T follicular helper cell (primary cell): Measurements from ENCODE around the gene PTPN6.
"Not testable (repeated sequence)": the region's sequence is repeated elsewhere in the genome, so short reads cannot be mapped to it uniquely, and the experiment has no call there.

Experiments used
- DNase-seq: peaks from one replicate; pipeline ENCODE4 v3.0.0-alpha.2; 2020; ENCODE audit warnings: low read depth
- total RNA-seq, 2 experiments: gene quantifications; one replicate each; lab custom pipeline; 2026; lab: John Stamatoyannopoulos, UW

Gene PTPN6
- 152 to 228 reads per million in 2 experiments for total RNA-seq

DNA sequence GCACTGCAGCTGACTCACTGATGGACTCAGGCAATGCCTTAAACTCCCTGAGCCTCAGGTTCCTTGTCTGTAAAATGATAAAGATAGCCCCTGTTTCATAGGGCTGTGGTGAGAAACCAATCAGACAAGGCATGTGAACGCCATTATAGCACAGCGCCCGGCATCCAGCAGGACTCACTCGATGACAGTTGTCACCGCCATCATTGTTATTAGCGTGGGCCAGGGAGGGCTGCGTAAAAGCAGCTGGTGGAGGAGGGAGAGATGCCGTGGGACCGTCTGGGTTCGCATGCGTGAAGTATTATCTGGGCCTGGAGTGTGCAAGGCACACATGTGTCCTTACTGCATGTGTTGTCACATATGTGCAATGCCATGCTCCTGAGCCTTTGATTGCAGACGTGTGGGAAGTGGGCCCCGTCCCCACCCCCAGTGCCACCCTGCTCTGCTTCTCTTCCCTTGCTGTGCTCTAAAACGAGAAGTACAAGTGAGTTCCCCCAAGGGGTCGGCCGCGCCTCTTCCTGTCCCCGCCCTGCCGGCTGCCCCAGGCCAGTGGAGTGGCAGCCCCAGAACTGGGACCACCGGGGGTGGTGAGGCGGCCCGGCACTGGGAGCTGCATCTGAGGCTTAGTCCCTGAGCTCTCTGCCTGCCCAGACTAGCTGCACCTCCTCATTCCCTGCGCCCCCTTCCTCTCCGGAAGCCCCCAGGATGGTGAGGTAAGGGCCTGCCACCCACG is at the start of gene PTPN6:
Gene PTPN6 (plus strand): TSS at position 546 of the 730 bp plus-strand sequence. CDS start 157 bp downstream, at position 703.
- no peak for DNase-seq

DNA sequence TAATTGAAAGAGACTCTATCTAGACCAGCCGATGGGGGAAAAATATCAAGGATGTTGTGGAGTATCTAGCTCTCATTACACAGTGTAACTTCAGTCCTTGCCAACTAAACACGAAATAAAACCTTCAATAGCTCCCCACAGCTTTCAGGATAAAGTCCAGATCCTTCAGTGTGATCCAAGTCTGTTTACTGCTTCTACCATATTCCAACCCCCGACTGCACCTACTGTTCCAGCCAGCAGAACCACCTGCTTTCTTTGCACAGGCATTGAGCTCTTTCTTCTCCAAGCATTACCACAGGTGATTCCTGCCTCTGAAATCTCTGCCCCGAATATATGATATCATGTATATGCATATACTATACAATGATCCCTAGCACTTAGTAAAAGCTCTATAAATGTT is 48.7 kb upstream of the PTPN6 start:
- no peak for DNase-seq

DNA sequence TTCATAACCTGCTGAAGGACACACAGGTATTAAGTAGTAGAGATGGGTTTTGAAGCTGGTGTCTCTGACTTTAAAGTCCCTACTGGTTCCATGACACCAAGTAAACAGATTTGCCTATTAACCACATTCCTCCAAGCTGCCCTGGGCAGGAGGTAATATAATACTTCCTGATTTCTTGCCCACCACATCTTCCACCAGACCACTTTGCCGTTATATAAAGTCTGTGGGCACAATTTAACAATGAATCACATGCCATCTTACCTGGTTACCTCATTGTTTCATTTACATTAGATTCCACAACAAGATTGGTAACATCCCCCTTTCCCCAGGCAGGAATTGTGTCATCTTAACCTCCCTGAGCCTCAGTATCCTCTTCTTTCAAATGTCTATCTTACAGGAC is 47.4 kb upstream of the PTPN6 start:
- DNase-seq = no peak

DNA sequence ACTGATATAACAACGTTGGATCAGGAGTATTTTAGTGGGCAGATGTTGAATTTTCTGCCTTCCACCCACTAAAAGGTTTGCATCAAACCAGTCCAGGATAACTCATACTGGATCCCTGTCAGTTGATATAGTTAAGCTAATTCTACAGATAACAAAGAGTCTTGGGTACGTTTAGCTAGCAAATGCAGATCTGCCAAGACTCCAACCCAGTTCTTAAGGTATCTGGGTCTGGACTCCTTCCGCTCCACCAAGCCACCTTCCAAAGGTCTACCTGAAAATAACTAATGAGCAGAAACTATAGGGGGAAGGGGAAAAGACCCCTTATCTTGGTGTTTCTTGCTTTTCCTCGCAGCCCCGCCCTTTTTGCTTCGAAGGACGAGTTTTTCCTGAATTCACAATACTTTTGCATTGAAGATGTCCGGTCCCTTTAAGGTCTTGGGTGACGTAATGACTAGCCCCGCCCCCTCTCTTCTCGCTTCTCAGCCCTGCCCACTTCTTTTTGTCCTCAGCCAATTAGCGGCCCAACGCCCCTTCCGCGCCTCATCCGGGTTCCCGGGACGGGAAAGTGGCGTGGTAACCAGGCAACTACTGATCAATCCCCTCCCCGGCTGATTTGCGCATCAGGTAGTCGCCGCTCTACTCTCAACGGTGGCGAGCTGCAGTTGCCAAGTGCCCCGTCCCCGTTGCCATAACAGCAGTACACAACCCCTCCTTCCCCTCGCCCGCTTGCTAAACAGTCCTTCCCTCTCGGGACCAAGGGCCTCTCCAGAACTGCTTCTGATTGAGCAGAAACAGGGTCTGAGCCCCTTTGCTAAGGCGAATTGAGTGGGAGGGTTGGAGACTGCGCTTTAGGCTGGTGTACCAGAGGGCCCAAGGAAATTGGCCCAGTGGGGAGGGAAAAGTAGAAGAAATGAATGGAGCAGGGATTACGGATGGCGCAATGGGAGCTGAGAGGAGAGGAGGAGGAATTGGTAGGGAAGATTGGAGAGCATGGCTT is 46.6 kb upstream of the PTPN6 start, which contains the start of gene LRRC23:
Gene LRRC23 (plus strand): TSS at position 543 of the 997 bp plus-strand sequence. CDS start 812 bp downstream, outside the sequence.
- DNase-seq = peak; percentile 97

DNA sequence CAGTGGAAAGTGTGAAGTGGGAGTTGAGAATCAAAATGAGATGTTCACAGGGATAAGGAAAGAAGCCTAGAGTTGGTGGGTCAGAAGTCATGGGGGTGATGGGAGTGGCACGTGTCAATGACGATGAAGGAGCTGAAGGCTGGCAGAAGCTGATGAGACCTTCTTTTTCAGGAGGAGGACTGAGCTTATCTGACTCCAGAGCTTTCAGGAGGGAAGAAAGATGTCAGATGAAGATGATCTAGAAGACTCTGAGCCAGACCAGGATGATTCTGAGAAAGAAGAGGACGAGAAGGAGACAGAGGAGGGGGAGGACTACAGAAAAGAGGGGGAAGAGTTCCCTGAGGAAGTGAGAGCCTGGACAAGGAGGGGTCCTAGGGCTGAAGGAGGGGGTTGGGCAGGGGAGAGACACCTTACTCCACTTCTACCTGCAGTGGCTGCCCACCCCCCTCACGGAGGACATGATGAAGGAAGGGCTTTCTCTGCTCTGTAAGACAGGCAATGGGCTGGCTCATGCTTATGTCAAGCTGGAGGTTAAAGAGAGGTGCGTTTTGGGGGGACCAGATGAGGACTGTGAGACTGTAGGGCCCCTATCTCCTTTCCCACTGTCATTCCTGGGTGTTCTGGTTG is 45.6 kb upstream of the PTPN6 start:
- no peak for DNase-seq

DNA sequence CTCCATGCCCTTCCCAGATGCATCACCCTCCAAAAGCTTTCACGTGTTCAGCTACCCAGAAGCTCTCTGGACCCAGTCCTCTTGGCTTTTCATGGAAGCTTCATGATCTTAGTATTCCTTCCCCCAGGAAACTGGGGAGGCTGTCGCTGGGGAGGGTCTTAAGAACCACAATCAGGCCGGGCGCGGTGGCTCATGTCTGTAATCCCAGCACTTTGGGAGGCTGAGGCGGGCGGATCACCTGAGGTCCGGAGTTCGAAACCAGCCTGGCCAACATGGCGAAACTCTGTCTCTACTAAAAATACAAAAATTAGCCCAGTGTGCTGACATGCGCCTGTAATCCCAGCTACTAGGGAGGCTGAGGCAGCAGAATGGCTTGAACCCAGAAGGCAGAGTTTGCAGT is 43.0 kb upstream of the PTPN6 start:
- not testable (repeated sequence) for DNase-seq

DNA sequence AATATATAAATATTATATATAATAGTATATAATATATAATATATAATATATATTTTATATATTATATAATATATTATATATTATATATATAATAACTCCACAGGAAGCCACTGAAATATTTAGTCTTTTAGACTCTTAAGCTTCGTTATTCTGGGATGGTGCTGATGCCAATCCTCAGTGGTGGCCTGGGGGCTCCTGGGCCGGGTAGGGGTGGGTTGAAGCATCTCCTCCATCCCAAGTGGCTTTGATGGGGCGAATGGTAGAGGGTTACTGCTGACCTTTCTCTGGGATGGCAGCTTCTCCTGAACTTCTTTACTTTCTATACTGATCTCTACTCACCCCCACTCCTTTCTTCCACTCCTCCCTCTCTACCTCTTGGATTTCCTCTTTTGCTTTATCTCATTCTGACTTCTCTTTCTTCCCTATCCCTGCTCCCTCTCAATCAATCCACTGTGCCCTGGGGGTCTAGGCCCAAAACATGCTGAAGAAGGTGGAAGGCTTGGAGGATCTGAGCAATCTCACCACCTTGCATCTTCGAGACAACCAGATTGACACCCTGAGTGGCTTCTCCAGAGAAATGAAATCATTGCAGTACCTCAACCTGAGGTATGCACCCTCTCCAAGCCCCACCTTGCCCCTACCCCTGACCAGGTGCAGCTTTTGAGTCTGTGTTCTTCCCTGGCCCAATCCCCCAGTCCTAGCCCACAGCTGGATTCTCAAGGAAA is 41.6 kb upstream of the PTPN6 start:
- DNase-seq = no peak

DNA sequence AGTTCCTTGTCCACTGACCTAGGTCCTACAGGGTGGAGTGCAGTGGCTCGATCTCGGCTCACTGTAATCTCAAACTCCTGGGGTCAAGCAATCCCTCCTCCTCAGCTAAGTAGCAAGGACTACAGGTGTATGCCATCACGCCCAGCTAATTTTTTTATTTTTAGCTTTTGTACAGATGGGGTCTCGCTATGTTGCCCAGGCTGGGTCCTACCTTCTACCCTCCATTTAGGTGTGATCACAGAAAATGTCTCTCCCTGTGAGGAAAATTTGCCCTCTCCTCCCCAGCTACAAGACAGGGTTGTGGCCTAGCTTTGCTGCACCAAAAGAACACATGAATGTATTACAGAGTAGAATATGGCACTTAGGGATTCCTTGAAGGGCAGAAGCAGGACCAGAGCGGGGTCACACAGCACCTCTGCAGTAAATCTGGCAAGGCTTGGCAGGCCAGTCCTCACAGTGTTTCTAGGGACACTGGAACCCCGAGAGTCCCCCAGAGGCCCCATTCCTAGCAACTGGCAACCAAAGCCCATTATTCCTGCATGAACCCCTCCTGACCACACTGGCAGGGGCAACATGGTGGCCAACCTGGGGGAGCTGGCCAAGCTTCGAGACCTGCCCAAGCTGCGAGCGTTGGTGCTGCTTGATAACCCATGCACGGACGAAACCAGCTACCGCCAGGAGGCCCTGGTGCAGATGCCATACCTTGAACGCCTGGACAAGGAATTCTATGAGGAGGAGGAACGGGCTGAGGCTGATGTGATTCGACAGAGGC is 38.8 kb upstream of the PTPN6 start:
- no peak for DNase-seq

DNA sequence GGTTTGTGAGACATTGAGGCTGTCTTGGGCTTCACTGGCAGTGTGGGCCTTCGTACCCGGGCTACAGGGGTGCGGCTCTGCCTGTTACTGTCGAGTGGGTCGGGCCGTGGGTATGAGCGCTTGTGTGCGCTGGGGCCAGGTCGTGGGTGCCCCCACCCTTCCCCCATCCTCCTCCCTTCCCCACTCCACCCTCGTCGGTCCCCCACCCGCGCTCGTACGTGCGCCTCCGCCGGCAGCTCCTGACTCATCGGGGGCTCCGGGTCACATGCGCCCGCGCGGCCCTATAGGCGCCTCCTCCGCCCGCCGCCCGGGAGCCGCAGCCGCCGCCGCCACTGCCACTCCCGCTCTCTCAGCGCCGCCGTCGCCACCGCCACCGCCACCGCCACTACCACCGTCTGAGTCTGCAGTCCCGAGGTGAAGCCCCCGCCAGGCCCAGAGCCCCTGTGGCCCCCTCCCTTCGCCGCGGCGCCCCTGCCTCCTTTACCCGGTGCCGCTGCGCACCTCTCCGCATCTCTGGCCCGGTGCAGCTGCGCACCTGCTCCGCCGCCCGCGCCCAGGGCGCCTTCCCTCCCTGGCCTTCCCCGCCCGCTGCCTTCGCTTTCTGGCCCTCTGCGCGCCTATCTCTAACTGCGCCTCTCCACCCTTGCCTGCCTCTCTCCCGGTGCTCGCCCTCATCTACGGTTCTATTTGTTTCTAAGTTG is 36.8 kb upstream of the PTPN6 start, which contains the start of gene ENO2:
Gene ENO2 (plus strand): TSS at position 335 of the 701 bp plus-strand sequence. CDS start 1,253 bp downstream, outside the sequence.
- peak; percentile 81 for DNase-seq

DNA sequence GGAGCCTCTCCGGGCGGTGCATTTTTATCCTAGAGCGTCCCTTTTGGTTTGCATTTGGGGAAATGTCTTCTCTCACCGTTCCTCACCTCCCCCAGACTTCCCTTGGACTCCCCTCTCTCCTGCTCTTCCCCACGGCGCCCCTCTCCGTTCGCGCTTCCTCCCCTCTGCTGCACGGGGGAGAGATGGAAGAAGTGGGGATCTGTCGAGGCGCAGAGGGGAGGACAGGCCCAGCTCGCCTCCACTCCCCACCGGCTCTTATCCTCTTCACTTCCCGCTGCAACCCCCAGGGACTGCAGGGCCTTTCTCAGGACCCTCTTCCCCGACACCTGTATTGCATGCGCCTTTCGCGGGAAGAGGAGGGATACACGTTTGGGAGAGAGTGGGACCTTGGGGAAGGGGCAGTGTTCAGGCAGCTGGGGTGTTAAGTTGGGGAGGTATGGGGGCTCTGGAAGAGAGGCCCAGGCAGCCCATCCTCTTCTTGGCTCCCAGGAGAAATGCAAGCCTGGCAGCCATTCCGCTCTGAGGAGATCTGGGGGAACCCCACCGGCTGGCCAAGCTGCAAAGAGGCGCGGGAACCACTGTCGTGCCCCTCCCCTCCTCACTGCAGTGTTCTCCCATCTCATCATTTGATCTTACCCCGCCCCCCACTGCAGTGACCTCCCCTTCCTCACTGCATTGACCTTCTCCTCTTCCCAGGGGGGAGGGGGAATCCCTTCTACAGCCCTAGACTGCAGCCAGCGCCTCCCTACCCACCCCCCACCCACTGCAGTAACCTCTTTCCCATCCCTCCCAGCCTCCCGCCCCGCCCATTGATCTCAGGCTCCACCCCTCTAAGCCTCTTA is 36.0 kb upstream of the PTPN6 start:
- DNase-seq = no peak

DNA sequence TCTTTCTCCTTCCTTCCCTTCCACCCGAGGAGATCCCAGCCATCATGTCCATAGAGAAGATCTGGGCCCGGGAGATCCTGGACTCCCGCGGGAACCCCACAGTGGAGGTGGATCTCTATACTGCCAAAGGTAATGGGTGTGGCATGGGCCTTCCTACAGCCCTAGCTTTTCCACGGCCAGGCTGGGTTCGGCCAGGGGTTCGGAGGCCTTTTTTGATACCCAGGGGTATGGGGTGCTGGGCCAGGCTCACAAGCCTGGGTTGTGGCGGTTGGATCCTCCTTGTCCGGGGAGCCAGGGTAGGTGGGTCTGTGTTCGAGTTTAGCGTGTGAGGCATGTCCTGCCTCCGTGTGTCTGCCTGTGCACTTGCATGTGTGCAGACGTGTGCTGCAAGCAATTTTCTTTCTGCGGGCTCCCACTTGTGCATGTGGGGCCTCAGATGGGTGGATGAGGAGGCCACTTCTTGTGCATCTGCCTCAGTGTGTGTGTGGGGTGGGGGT is 35.3 kb upstream of the PTPN6 start:
- DNase-seq = no peak

DNA sequence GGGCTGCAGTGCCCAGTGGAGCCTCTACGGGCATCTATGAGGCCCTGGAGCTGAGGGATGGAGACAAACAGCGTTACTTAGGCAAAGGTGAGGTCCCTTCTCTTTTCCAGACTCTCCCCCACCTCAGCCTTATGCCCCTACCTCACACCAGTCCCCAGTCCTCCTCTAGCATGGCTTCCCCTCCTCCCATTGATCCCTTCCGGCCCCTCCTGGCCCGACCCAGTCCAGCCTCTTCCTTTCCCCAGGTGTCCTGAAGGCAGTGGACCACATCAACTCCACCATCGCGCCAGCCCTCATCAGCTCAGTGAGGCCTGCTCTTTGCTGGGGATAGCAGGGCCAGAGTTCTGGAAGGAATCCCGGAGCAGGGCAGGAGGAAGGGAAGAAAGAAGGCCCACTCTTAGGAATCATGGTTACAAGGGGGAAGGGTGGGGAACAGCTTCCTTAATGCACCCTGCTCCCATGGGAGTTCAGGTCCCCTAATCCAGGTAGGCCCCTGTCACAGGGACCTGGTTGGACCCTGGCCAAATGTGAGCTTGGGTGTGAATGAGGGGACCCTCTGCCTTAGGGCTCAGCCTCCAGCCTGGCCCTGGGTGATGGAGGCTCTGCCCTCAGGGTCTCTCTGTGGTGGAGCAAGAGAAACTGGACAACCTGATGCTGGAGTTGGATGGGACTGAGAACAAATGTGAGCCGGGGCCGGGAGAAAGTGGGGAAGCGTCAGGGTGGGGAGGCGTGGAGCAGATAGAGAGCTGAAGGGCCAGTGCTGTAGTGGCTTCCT is 34.5 kb upstream of the PTPN6 start:
- DNase-seq = no peak

DNA sequence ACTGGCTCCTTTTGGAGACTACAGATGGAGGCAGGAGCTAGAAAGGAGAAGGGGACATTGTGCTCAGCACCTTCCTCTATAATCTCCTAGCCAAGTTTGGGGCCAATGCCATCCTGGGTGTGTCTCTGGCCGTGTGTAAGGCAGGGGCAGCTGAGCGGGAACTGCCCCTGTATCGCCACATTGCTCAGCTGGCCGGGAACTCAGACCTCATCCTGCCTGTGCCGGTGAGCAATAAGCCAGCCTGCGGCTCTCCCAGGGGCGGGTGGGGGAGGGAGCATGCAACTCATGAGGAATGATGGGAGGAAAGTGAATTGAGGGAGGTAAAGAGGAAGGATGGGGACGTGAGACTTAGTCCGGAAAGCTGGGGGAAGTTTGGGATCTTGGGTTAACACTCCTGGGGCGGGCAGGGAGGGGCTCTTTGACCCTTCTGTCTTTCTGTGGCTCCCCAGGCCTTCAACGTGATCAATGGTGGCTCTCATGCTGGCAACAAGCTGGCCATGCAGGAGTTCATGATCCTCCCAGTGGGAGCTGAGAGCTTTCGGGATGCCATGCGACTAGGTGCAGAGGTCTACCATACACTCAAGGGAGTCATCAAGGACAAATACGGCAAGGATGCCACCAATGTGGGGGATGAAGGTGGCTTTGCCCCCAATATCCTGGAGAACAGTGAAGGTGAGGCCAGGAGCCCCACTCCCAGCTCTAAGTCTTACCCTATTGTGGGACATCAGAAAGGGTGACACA is 33.5 kb upstream of the PTPN6 start:
- no peak for DNase-seq

DNA sequence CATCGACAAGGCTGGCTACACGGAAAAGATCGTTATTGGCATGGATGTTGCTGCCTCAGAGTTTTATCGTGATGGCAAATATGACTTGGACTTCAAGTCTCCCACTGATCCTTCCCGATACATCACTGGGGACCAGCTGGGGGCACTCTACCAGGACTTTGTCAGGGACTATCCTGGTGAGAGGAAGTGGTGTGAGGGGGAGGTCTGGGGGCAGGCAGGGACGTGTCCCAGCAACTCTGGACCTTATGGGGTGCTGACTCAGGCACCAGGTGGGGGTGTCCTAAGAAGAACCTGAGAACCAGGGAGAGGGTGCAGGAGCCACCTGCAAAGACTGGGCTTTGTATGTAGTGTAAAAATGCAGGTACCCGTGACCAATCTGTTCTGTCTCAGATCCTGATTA is 31.6 kb upstream of the PTPN6 start:
- DNase-seq = no peak

DNA sequence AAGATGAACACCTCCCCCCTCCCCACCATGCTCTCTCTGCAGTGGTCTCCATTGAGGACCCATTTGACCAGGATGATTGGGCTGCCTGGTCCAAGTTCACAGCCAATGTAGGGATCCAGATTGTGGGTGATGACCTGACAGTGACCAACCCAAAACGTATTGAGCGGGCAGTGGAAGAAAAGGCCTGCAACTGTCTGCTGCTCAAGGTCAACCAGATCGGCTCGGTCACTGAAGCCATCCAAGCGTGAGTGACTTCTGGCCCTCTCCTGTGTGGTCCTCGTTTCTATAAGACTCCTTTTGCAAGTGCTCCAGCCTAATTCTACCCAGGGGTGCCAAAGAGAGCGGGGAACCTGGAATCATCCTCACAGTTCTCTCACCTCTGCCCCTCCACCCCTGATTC is 29.6 kb upstream of the PTPN6 start:
- DNase-seq = no peak

DNA sequence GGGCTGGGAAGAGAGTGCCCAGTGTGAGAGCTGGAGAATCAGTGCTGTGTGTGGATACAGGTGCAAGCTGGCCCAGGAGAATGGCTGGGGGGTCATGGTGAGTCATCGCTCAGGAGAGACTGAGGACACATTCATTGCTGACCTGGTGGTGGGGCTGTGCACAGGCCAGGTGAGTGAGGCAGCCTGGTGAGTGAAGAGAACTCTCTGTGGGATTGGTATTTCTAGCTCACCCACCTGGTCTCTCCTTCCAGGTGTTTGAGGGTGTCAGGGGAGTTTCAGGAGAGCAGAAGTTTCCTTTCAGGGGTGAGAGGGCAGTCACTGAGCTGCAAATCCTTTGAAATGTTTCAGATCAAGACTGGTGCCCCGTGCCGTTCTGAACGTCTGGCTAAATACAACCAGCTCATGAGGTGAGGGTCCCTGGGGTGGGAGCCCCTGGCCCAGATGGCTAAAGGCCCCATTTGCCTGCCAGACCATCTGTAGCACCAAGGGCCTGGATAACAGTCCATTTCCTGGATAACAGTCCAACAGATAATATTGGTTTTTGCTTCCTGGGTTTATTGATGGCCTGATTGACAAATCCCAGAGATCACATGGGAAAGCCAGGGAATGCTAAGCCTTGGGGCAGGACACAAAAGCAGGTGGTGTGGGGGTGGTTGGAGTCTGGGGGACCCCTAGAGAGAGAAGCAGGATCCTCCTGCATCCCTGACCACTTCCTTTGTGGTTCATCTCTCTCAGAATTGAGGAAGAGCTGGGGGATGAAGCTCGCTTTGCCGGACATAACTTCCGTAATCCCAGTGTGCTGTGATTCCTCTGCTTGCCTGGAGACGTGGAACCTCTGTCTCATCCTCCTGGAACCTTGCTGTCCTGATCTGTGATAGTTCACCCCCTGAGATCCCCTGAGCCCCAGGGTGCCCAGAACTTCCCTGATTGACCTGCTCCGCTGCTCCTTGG is 28.9 kb upstream of the PTPN6 start:
- DNase-seq = no peak
